Neural crest cell (in vitro differentiated cells): ENCODE results near the gene C3orf20. TPM values are rescaled to one million over a fixed set of nuclear protein-coding genes. Genes with fewer than 3 reads are reported as not detected.
A peak's percentile ranks its signal among the peaks of the same experiment; 100 is the strongest.

Experiments
- DNase-seq: peaks from one replicate; pipeline ENCODE4 v3.0.0; 2021; ENCODE audit warnings: low read depth, mixed read lengths, low spot score
- H3K27ac Mint-ChIP-seq: one replicate; pipeline ENCODE4 v1.8.0; 2021; ENCODE audit warnings: mild to moderate bottlenecking, mixed read lengths; ENCODE audit not compliant: unreplicated experiment
- H3K27me3 Mint-ChIP-seq: 2 replicates; pipeline ENCODE4 v1.8.0; 2021; ENCODE audit warnings: low read depth, mild to moderate bottlenecking, mixed read lengths
- H3K36me3 Mint-ChIP-seq: 2 replicates; pipeline ENCODE4 v1.8.0; 2021; ENCODE audit warnings: low read depth, mild to moderate bottlenecking, mixed read lengths
- H3K4me1 Mint-ChIP-seq: 2 replicates; pipeline ENCODE4 v1.8.0; 2021; ENCODE audit warnings: mixed read lengths
- H3K4me3 Mint-ChIP-seq: one replicate; pipeline ENCODE4 v1.8.0; 2021; ENCODE audit warnings: mild to moderate bottlenecking, mixed read lengths
- H3K9me3 Mint-ChIP-seq: 2 replicates; pipeline ENCODE4 v1.8.0; 2021; ENCODE audit warnings: mixed read lengths
- total RNA-seq: library from RNA; stranded (reverse); gene quantifications from 2 replicates; pipeline ENCODE4 v1.2.1, GENCODE V29; 2021
- TF ChIP-seq, protein P1 (sequence below): fragments of 200-600 bp; sonication (generic); conservative IDR thresholded peaks from 2 replicates; pipeline ENCODE4 v1.5.0; 2021; ENCODE audit warnings: antibody characterized with exemption, mild to moderate bottlenecking

Gene C3orf20
- total RNA-seq, 1 donor from 2014 or later: 0.14 TPM

DNA sequence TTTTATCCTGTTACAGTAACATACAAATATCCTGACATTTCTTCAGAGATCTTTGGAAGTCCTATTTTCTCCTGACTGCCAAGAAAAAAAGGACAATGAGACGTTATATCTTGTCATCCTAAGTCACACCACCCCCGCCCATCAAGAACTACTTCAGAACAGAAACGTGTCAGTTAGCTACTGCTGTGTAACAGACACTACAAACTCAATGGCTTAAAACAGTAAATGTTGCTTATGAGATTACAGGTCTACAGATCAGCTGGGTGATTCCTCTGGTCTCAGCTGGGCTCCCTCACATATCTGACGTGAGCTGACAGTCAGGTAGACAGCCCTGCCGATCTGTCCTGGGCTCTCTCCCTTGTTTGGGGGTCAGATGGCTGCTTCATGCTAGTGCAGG, 43.8 kb upstream of the C3orf20 start:
- H3K4me1 Mint-ChIP-seq: peaks cover 27% of the 10 kb centered on the region
- DNase-seq: no peak
- H3K27ac Mint-ChIP-seq: peak overlapping the region; percentile 69
- peaks cover 5% of the 10 kb centered on the region for H3K27me3 Mint-ChIP-seq
- no peak overlapping the region for H3K4me3 Mint-ChIP-seq
- TF ChIP-seq, protein P1, sequence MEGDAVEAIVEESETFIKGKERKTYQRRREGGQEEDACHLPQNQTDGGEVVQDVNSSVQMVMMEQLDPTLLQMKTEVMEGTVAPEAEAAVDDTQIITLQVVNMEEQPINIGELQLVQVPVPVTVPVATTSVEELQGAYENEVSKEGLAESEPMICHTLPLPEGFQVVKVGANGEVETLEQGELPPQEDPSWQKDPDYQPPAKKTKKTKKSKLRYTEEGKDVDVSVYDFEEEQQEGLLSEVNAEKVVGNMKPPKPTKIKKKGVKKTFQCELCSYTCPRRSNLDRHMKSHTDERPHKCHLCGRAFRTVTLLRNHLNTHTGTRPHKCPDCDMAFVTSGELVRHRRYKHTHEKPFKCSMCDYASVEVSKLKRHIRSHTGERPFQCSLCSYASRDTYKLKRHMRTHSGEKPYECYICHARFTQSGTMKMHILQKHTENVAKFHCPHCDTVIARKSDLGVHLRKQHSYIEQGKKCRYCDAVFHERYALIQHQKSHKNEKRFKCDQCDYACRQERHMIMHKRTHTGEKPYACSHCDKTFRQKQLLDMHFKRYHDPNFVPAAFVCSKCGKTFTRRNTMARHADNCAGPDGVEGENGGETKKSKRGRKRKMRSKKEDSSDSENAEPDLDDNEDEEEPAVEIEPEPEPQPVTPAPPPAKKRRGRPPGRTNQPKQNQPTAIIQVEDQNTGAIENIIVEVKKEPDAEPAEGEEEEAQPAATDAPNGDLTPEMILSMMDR: no peak
- no peaks in the 10 kb centered on the region for H3K36me3 Mint-ChIP-seq
- H3K9me3 Mint-ChIP-seq: no peaks in the 10 kb centered on the region

DNA sequence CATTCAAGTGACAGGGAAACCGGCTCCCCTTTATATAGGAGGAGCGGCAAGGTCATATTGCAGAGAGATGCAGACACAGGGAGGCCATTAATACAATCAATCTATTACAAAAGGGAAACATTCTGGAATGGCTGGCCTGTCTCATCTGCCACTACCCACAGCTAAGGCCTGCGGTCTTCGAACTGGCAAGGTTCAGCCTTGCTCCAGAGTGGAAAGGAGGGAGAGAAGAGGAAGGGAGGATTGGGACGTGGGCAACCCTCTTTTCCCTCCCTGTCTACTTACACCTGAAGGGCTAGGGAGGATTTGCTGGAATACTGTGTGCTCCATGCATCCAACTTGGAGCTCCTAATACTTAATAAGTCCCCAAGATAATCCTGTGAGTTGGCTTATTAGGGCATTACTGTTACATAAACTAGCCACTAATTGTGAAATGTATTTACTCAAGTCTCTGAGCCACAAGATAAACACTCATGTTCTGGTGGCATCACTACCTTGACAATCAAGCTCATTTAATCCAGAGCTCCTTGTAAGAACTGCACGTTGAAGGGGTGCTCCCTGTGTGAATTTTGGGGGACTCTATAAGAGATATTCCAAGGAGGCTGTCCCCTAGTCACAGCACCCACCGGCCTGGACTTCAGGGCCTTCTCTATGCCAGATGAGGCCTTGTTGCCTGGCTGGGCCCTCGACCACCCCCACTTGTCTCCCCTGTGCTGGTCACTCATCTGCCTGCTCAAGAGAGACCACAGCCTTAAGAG, 43.1 kb upstream of the C3orf20 start:
- Mint-ChIP-seq H3K36me3 (no peaks in the 10 kb centered on the region), H3K4me3 (no peak overlapping the region), H3K4me1 (peaks cover 26% of the 10 kb centered on the region), H3K9me3 (no peaks in the 10 kb centered on the region), H3K27me3 (peaks cover 13% of the 10 kb centered on the region), H3K27ac (peak overlapping the region; percentile 69)
- DNase-seq: no peak
- TF ChIP-seq, protein P1: no peak

DNA sequence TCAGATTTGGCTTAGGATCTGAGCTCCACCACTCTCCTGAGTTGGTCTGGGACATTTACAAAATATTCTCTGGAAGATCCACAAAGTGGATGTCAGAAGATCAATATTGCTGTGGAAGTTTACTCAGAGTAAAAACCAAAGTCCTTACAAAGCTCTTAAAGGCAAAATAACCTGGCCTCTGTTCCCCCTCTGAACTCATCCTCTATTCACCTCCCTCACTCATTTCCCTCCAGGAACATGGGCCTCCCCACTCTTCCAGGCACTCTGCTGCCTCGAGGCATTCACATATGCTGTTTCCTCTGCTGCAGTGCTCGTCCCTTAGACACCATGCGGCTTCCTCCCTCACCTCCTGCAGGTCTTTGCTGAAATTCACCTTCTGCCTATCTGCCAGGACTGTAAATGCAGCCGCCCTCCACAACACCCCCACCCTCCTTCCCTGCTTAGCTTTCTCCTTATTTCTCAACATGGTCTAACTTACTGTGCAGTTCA, 42.5 kb upstream of the C3orf20 start:
- Mint-ChIP-seq H3K9me3 (no peaks in the 10 kb centered on the region), H3K27me3 (peaks cover 17% of the 10 kb centered on the region), H3K4me3 (no peak overlapping the region), H3K4me1 (peaks cover 19% of the 10 kb centered on the region), H3K36me3 (no peaks in the 10 kb centered on the region), H3K27ac (no peak overlapping the region)
- no peak for DNase-seq
- TF ChIP-seq, protein P1: no peak

DNA sequence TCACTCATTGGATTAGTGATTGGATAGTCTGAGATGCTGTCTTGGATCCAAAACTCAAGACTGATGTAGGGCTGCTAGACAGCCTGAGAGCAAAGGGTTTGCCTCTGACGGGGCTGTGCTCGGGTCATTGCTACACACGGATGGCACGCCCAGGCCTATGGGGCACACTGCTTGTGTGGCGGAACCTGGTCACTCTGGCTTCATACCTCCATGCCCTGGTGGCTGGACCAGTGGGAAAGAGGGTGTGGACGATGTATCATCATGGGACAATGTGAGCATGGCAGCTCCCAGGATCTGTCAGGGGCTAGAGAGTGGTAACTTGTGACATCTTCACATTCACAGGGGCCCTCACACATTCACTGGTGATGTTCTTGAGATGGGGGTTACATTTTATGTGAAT, 41.5 kb upstream of the C3orf20 start:
- no peak overlapping the region for H3K4me3 Mint-ChIP-seq
- TF ChIP-seq, protein P1: no peak
- no peaks in the 10 kb centered on the region for H3K36me3 Mint-ChIP-seq
- DNase-seq: no peak
- H3K9me3 Mint-ChIP-seq: no peaks in the 10 kb centered on the region
- no peak overlapping the region for H3K27ac Mint-ChIP-seq
- peaks cover 15% of the 10 kb centered on the region for H3K4me1 Mint-ChIP-seq
- peaks cover 18% of the 10 kb centered on the region for H3K27me3 Mint-ChIP-seq

DNA sequence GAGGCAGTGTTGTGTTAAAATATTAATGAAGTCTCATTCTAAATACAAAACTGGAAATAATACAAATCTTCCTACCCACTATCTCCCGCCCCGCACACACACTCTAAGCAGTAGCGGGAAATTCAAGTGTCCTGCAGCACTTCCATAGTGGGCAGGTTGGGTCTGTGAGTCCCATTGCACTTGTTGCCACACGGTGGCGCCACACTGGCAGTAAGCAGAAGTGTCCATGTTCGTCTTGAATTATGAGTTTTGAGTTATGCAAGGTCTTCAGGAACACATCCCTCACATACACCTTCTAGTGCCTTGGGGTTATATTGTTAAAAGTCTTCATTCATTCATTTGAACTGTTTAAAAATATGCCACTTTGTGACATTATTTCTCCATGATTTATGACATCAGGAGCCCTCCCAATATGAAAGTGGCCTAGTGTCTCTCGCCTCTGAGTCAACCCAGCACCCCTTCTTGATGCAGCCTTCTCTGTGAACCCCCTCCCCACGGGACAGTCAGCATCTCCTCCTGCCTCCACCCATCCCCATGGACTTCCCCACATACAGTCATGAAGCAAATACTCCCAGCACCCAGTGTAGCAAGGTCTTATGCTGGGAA, 41.0 kb upstream of the C3orf20 start:
- peak; percentile 34 for DNase-seq
- Mint-ChIP-seq H3K4me1 (peaks cover 15% of the 10 kb centered on the region), H3K9me3 (no peaks in the 10 kb centered on the region), H3K4me3 (no peak overlapping the region), H3K36me3 (no peaks in the 10 kb centered on the region), H3K27ac (no peak overlapping the region), H3K27me3 (peaks cover 18% of the 10 kb centered on the region)
- TF ChIP-seq, protein P1: peak; percentile 82
